PC-3 (cell line): Measurements from ENCODE around the gene MRRF. TPM values are rescaled to one million over a fixed set of nuclear protein-coding genes. Genes with fewer than 3 reads are reported as not detected.

ENCODE experiments used
- ATAC-seq: fragments of 200-7000 bp; cut with Tn5 transposase; 2 replicates; pipeline ENCODE4 v1.9.1; 2020; ENCODE audit warnings: mild to moderate bottlenecking, moderate library complexity
- BruUV-seq: library from RNA; stranded (reverse); fragments of 400-500 nt; replicated peaks from 2 replicates; lab custom pipeline; 2021; lab: Mats Ljungman, UMichigan
- CTCF ChIA-PET: fragments of 300-600 bp; sonication (Branson Sonifier 250); formaldehyde crosslinking; loops from one replicate; lab custom pipeline; 2022; ENCODE audit warnings: antibody characterized with exemption; lab: Charles Lee
- POLR2A ChIA-PET: fragments of 300-600 bp; sonication (Branson Sonifier 250); formaldehyde crosslinking; loops from one replicate; lab custom pipeline; 2022; ENCODE audit warnings: antibody characterized with exemption; ENCODE audit not compliant: unreplicated experiment; lab: Charles Lee
- DNase-seq: peaks from one replicate; pipeline ENCODE4 v3.0.0-alpha.2; 2015
- H2AFZ ChIP-seq: fragments of 300-600 bp; sonication (generic); 2 replicates; pipeline ENCODE4 v1.6.0; 2016; ENCODE audit warnings: antibody characterized with exemption, low read length
- H3F3A ChIP-seq: fragments of 300-600 bp; sonication (generic); one replicate; pipeline ENCODE4 v1.6.0; 2017; ENCODE audit warnings: antibody characterized with exemption, low read length, control low read depth, mild to moderate bottlenecking; ENCODE audit not compliant: unreplicated experiment
- H3K27ac ChIP-seq: fragments of 300-600 bp; sonication (generic); 2 replicates; pipeline ENCODE4 v1.5.1; 2016; ENCODE audit warnings: mild to moderate bottlenecking, low read length
- H3K27me3 ChIP-seq: fragments of 300-600 bp; sonication (generic); 2 replicates; pipeline ENCODE4 v1.6.1; 2016; ENCODE audit warnings: low read length, mixed read lengths
- H3K36me3 ChIP-seq: fragments of 300-600 bp; sonication (generic); 2 replicates; pipeline ENCODE4 v1.6.1; 2016; ENCODE audit warnings: low read depth, mixed run types, low read length, mixed read lengths
- H3K4me1 ChIP-seq: fragments of 300-600 bp; sonication (generic); 2 replicates; pipeline ENCODE4 v1.5.1; 2016; ENCODE audit warnings: low read length; ENCODE audit not compliant: insufficient read depth
- H3K4me2 ChIP-seq: fragments of 300-600 bp; sonication (generic); 2 replicates; pipeline ENCODE4 v1.6.0; 2016; ENCODE audit warnings: low read length
- H3K4me3 ChIP-seq: fragments of 300-600 bp; sonication (generic); 2 replicates; pipeline ENCODE4 v1.5.1; 2016; ENCODE audit warnings: mild to moderate bottlenecking, low read length, mixed read lengths
- H3K79me2 ChIP-seq: fragments of 300-600 bp; sonication (generic); 2 replicates; pipeline ENCODE4 v1.6.1; 2017; ENCODE audit warnings: low read length, mixed read lengths
- H3K9ac ChIP-seq: fragments of 300-600 bp; sonication (generic); 2 replicates; pipeline ENCODE4 v1.6.0; 2016; ENCODE audit warnings: mild to moderate bottlenecking, low read length
- H3K9me2 ChIP-seq: fragments of 300-600 bp; sonication (generic); replicated peaks from 2 replicates; pipeline ENCODE4 v1.6.1; 2016; ENCODE audit warnings: mixed run types, low read length, mixed read lengths
- H3K9me3 ChIP-seq: fragments of 300-600 bp; sonication (generic); 2 replicates; pipeline ENCODE4 v1.6.1; 2016; ENCODE audit warnings: low read length, mixed read lengths
- H4K20me1 ChIP-seq: fragments of 300-600 bp; sonication (generic); 2 replicates; pipeline ENCODE4 v1.6.1; 2016; ENCODE audit warnings: low read length, mixed read lengths
- EZH2 ChIP-seq: fragments of 300-600 bp; sonication (generic); IDR thresholded peaks from one replicate; pipeline ENCODE4 v1.6.1; 2017; ENCODE audit warnings: antibody characterized with exemption, mild to moderate bottlenecking, low read length; ENCODE audit not compliant: unreplicated experiment
- EZH2phosphoT487 ChIP-seq: fragments of 300-600 bp; sonication (generic); IDR thresholded peaks from 2 replicates; pipeline ENCODE4 v1.6.1; 2018; ENCODE audit warnings: mild to moderate bottlenecking, antibody characterized with exemption, low read length, borderline replicate concordance
- intact Hi-C: fragments of 100-400 bp; cut with micrococcal nuclease; formaldehyde crosslinking; loops from 2 replicates; pipeline ENCODE4 v1.9.0; 2023
- total RNA-seq: library from RNA; depleted of rRNA; stranded (reverse); fragments of >200 nt; gene quantifications from 2 replicates; pipeline ENCODE4 v1.2.3, GENCODE V29; 2014
- TF ChIP-seq, protein P1 (sequence below): fragments of 300-600 bp; sonication (generic); conservative IDR thresholded peaks from 2 replicates; pipeline ENCODE4 v1.5.1; 2017; ENCODE audit warnings: antibody characterized with exemption, low read depth, mild to moderate bottlenecking, low read length

Gene MRRF
- total RNA-seq, 1 experiment from 2014 or later: 30.2 TPM

DNA sequence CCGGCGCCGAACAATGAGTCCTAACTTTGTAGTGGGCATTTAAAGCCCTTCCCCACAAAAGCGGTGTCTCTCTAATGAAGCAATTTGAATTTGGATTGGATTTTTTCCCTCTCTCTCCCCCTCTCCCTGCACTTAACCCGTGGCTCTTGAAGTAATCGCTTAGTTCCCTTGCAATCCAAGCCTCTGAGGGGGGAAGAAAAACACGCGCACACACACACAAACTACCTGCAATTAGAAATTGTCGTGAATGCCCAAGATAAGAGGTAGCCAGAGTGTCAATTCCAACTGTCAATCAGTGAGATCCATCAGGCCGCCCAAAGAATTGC, 37.1 kb upstream of the MRRF start:
- ChIA-PET POLR2A (no interaction called here), CTCF (interaction anchor here (0.6 kb wide), 1 partner anchor 128 kb away, joined by 4 read pairs; no protein-coding TSS in a partner anchor)
- Histone ChIP-seq H3K9me3 (no peaks in the 10 kb centered on the region), H3K27ac (no peak overlapping the region), H3K79me2 (no peaks in the 10 kb centered on the region), H4K20me1 (no peaks in the 10 kb centered on the region), H3K4me2 (peak overlapping the region; percentile 94), H3K9ac (no peak overlapping the region), H3K36me3 (no peaks in the 10 kb centered on the region), H3F3A (no peaks in the 10 kb centered on the region), H3K4me1 (0 out of 2 replicates have a peak, but pooled peaks cover 5% of the 10 kb centered on the region), H3K27me3 (no peaks in the 10 kb centered on the region), H3K9me2 (no peaks in the 10 kb centered on the region), H3K4me3 (peak overlapping the region; percentile 71), H2AFZ (peak overlapping the region; percentile 86)
- ATAC-seq (no peak), DNase-seq (peak; percentile 16)
- intact Hi-C loops: loop anchor here (5.0 kb wide), 1 partner anchor 100 kb away; no protein-coding TSS in a partner anchor
- TF ChIP-seq, protein P1, sequence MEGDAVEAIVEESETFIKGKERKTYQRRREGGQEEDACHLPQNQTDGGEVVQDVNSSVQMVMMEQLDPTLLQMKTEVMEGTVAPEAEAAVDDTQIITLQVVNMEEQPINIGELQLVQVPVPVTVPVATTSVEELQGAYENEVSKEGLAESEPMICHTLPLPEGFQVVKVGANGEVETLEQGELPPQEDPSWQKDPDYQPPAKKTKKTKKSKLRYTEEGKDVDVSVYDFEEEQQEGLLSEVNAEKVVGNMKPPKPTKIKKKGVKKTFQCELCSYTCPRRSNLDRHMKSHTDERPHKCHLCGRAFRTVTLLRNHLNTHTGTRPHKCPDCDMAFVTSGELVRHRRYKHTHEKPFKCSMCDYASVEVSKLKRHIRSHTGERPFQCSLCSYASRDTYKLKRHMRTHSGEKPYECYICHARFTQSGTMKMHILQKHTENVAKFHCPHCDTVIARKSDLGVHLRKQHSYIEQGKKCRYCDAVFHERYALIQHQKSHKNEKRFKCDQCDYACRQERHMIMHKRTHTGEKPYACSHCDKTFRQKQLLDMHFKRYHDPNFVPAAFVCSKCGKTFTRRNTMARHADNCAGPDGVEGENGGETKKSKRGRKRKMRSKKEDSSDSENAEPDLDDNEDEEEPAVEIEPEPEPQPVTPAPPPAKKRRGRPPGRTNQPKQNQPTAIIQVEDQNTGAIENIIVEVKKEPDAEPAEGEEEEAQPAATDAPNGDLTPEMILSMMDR: 0 out of 2 replicates have a peak, but pooled peaks have one; percentile 22
- TF ChIP-seq EZH2phosphoT487 (no peak), EZH2 (no peak)
- BruUV-seq: no TSS peak

DNA sequence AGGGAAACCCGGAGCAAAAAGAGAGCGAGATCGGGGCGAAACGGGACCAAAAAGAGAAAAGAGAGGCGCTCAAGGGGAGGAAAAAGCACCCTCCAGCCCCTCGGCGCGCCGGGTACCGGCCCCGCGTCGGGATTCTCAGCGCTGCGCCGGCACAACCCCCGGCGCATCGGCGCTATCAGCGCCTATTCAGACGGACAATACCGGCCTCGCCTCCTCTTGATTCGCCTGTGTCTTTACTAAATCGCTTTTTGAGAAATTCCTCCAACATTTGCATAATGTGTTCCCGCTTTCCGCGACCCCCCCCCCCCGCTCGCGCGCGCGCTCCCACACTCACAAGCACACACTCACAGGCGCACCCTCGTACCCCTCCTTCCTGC, 36.5 kb upstream of the MRRF start:
- Histone ChIP-seq H3K36me3 (no peaks in the 10 kb centered on the region), H3K4me3 (peak overlapping the region; percentile 73), H3K4me1 (0 out of 2 replicates have a peak, but pooled peaks cover 5% of the 10 kb centered on the region), H3F3A (no peaks in the 10 kb centered on the region), H3K9me3 (no peaks in the 10 kb centered on the region), H3K79me2 (no peaks in the 10 kb centered on the region), H2AFZ (peak overlapping the region; percentile 87), H3K27me3 (no peaks in the 10 kb centered on the region), H3K9me2 (no peaks in the 10 kb centered on the region), H3K9ac (no peak overlapping the region; the same call in 1 of the 2 replicates), H4K20me1 (no peaks in the 10 kb centered on the region), H3K4me2 (peak overlapping the region; percentile 87), H3K27ac (no peak overlapping the region)
- BruUV-seq: no TSS peak
- DNase-seq (no peak), ATAC-seq (peak; percentile 30; the same call in 1 of the 2 replicates)
- ChIA-PET CTCF (interaction anchor here (0.6 kb wide), 1 partner anchor 129 kb away, joined by 4 read pairs; no protein-coding TSS in a partner anchor), POLR2A (no interaction called here)
- intact Hi-C loops: loop anchor here (5.0 kb wide), 1 partner anchor 101 kb away; no protein-coding TSS in a partner anchor
- TF ChIP-seq EZH2phosphoT487: no peak; the same call in 1 of the 2 replicates
- TF ChIP-seq, protein P1: no peak
- TF ChIP-seq EZH2: no peak
